Immature natural killer cell (primary cell): ENCODE data around the gene RND3. TPM values are rescaled to one million over a fixed set of nuclear protein-coding genes. Genes with fewer than 3 reads are reported as not detected.

ENCODE experiments used
- DNase-seq, 3 donors: peaks; one replicate each; pipeline ENCODE4 v3.0.0; 2022; ENCODE audit warnings: mixed read lengths in 1 of 3
- H3K27ac Mint-ChIP-seq, 6 donors: one replicate each; pipeline ENCODE4 v1.8.0; 2020; ENCODE audit warnings: mixed read lengths in 6 of 6, mild to moderate bottlenecking in 5 of 6, inconsistent platforms in 4 of 6, moderate library complexity in 3 of 6
- H3K27me3 Mint-ChIP-seq, 3 donors: one replicate each; pipeline ENCODE4 v1.8.0; 2020 to 2021; ENCODE audit warnings: low read depth in 3 of 3, mild to moderate bottlenecking in 3 of 3, mixed read lengths in 3 of 3, moderate library complexity in 3 of 3, inconsistent platforms in 1 of 3
- H3K36me3 Mint-ChIP-seq, 3 donors: one replicate each; pipeline ENCODE4 v1.8.0; 2020; ENCODE audit warnings: mixed read lengths in 3 of 3, inconsistent platforms in 2 of 3, mild to moderate bottlenecking in 2 of 3
- H3K4me1 Mint-ChIP-seq, 2 donors: one replicate each; pipeline ENCODE4 v1.8.0; 2020; ENCODE audit warnings: inconsistent platforms in 2 of 2, mild to moderate bottlenecking in 2 of 2, mixed read lengths in 2 of 2, moderate library complexity in 1 of 2
- H3K4me3 Mint-ChIP-seq, 5 donors: one replicate each; pipeline ENCODE4 v1.8.0; 2020; ENCODE audit warnings: mild to moderate bottlenecking in 5 of 5, mixed read lengths in 5 of 5, inconsistent platforms in 3 of 5, moderate library complexity in 3 of 5
- H3K9me3 Mint-ChIP-seq, 6 donors: one replicate each; pipeline ENCODE4 v1.8.0; 2020; ENCODE audit warnings: mild to moderate bottlenecking in 6 of 6, mixed read lengths in 6 of 6, inconsistent platforms in 4 of 6, moderate library complexity in 3 of 6
- polyA plus RNA-seq, 3 donors: library from polyadenylated mRNA; unstranded; fragments of 300-500 nt; fragmentation: Illumina TruSeq; gene quantifications; one replicate each; pipeline ENCODE4 v1.2.3, GENCODE V29; 2021

RND3 gene
- polyA plus RNA-seq, 3 donors from 2014 or later, result not detected

DNA sequence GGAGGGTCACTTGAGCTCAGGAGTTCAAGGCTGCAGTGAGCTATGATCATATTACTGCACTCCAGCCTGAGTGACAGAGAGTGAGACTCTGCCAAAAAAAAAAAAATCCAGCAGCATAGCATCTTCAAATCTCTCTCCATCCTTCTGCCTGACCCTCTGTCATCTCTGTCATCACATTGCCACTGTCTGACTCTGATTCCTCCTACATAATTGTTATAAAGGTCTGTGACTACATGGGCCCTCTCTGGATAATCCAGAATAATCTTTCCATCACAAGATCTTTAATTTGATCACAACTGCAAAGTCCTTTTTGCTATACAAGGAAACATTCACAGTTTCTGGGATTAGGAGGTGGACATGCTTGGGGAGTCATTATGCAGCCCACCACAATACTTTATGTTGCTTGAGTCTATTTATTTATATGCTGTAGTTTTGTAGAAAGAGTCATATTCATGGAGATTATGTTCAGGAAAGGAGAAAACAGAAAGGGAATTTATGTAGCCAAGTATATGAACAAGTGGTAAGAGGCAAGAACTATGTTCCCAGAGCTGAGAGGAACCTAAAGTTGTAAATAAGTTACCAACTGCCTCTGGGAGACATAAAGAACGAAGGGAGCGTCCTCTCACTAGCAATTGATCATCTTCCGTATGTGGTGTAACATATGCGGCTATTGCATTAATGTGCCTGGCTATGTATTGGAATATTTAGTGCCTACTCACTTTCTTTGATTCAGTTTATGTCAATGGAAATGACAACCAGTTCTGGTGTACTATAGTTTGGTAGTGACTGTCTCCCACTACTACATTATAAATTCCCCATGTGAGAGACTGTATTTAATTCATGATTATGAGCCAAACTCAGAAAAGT lies 21.5 kb downstream of the RND3 start:
- Mint-ChIP-seq H3K27me3 (peaks cover 0 to 3% (median 0%) of the 10 kb centered on the region in 3 donors), H3K9me3 (peaks cover 1 to 15% (median 8%) of the 10 kb centered on the region in 6 donors), H3K27ac (no peak overlapping the region), H3K4me3 (no peak overlapping the region), H3K4me1 (no peaks in the 10 kb centered on the region), H3K36me3 (no peaks in the 10 kb centered on the region)
- DNase-seq, result no peak

DNA sequence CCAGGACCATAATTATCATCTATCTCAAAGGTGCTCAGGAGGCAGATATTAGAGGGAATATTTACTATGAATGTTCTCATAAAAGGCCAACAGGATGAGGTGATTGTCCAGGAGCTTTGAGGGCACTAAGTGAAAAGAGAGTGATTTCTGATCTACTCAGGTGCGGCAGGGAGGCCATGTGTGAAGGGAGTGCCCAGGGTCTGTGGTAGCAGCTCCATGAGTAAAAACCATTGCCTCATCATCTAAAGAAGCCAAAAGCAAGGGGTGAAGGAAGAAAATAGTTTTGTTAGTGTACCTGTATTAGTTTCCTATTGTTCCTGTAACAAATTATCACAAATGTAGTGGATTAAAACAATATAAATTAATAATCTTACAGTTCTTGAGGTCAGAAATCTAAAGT lies 22.5 kb downstream of the RND3 start:
- H3K4me1 Mint-ChIP-seq, result no peaks in the 10 kb centered on the region
- H3K36me3 Mint-ChIP-seq, result no peaks in the 10 kb centered on the region
- H3K27me3 Mint-ChIP-seq, result peaks cover 0 to under 1% (median 0%) of the 10 kb centered on the region in 3 donors
- no peak for DNase-seq
- no peak overlapping the region for H3K4me3 Mint-ChIP-seq
- peaks cover 1 to 15% (median 7%) of the 10 kb centered on the region in 6 donors for H3K9me3 Mint-ChIP-seq
- no peak overlapping the region for H3K27ac Mint-ChIP-seq

DNA sequence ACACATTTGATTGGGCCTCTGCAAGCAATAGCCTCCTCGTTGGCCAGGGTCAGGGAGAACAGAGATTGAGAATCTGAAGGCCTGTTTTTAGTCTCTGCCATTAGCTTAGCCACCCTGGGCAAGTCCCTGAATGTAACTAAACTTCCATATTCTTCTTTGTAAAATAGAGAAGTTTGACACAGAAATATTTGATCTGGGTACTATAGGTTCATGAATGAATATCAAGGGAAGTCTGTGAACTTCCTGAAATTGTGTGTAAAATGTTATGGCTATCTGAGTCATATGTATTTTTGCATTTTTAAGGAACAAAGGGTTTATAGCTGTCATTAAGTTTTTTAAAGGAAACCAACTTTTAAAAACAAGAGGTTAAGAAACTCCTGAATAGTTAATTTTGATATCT lies 23.2 kb downstream of the RND3 start:
- H3K9me3 Mint-ChIP-seq, result peaks cover 1 to 13% (median 8%) of the 10 kb centered on the region in 6 donors
- H3K4me1 Mint-ChIP-seq, result no peaks in the 10 kb centered on the region
- no peaks in the 10 kb centered on the region for H3K36me3 Mint-ChIP-seq
- no peak overlapping the region for H3K4me3 Mint-ChIP-seq
- no peak overlapping the region for H3K27ac Mint-ChIP-seq
- no peak for DNase-seq
- no peaks in the 10 kb centered on the region for H3K27me3 Mint-ChIP-seq

DNA sequence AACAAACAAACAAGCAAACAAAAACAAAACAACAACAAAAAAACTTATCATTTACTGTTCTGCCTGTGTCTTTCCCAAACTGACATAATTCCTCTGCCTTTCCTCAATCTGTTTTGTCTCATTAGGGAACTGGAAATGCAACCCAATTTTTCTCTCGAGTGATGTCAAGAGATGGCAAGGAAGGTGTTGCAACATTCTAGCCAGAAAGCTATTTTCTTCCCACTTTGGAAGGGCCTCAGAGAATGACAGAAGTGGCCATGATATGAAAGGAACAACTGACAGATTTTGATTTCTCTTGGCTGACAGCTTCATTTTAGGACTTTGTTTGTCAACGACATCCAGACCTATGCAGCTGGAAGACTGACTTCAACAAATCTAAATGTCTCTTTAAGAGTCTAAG lies 24.7 kb downstream of the RND3 start:
- Mint-ChIP-seq H3K4me1 (no peaks in the 10 kb centered on the region), H3K27me3 (no peaks in the 10 kb centered on the region), H3K9me3 (peaks cover 1 to 13% (median 7%) of the 10 kb centered on the region in 6 donors), H3K36me3 (no peaks in the 10 kb centered on the region), H3K27ac (no peak overlapping the region), H3K4me3 (no peak overlapping the region)
- DNase-seq, result no peak

DNA sequence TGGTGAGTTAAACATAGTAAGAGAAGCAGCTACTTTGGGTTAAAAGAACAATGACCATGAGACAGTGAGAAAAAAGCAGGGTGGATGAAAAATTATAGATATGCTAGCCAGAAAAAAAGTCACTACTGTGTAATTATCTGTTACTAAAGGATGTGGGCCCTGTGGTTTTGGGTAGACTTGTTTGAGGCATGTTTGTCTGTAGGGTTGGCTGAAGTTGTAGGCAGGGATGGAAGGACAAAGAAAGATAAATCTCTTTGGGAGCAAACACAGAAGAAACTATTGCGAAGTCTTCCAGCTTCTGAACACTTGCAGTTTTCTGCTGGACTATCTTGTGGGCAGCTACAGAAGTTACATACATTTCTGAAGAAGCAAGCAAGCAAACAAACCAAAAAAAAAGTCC lies 28.2 kb downstream of the RND3 start:
- Mint-ChIP-seq H3K4me1 (no peaks in the 10 kb centered on the region), H3K9me3 (peaks cover 0 to 21% (median 5%) of the 10 kb centered on the region in 6 donors), H3K27me3 (no peaks in the 10 kb centered on the region), H3K36me3 (no peaks in the 10 kb centered on the region), H3K4me3 (no peak overlapping the region), H3K27ac (no peak overlapping the region)
- DNase-seq, result no peak

DNA sequence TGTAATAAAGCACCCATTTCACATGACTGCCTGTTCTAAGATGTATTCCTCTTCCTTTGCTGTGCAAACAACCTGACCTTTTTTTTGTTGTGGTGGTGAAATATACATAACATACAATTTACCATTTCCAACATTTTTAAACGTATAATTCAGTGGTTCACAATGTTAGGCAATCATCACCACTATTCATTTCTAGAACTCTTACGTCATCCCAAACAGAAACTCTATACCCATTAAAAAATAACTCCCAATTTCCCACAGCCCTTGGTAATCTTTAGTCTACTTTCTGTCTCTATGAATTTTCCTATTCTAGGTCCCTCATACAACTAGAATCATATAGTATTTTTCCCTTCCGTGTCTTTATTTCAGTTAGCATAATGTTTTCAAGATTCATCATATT lies 36.7 kb downstream of the RND3 start:
- H3K4me3 Mint-ChIP-seq, result no peak overlapping the region
- no peak for DNase-seq
- H3K27me3 Mint-ChIP-seq, result peaks cover 0 to 2% (median 0%) of the 10 kb centered on the region in 3 donors
- peaks cover 5 to 18% (median 8%) of the 10 kb centered on the region in 6 donors for H3K9me3 Mint-ChIP-seq
- H3K27ac Mint-ChIP-seq, result no peak overlapping the region
- H3K4me1 Mint-ChIP-seq, result no peaks in the 10 kb centered on the region
- H3K36me3 Mint-ChIP-seq, result no peaks in the 10 kb centered on the region

DNA sequence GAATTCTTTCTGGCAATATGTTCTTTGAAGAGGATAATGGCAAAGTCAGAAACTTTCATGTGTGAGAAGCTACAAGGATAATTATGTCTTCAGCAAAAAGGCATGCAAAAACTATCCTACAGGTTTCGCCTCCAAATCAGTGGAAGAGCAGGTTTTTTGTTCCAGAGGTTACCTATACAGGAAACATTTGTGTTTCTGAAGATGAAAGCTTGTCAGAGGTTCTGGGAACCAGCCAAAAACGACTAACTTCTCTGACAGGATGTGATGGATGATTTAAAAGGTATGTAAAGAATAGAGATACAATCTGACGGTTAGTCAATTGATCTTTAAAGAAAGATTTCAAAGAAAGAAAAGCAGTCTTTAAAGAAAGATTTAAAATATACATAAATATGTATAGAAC lies 37.6 kb downstream of the RND3 start:
- Mint-ChIP-seq H3K4me3 (no peak overlapping the region), H3K27me3 (peaks cover 0 to 2% (median 0%) of the 10 kb centered on the region in 3 donors)

DNA sequence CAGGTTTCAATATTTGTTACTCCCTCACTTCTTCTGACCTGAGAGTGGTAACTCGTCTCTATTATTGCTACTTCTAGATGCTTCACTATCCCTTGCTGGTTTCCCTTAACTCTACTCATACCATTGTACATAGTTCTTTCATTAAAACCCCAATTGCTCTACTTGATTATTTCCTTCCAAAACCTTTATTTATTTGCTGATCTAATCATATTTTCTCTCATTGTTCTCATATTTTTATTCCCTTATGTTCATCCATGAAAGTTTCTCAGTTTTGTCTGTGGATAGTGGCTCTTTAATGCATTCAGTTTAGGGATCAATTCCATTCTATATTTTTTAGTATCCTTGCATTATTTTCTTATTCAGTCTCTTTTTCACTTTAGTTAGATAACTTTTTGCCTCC lies 42.1 kb downstream of the RND3 start:
- no peak overlapping the region for H3K4me3 Mint-ChIP-seq
- no peak for DNase-seq

More for the DNA sequence above, 37.6 kb downstream of the RND3 start:
- Mint-ChIP-seq H3K36me3 (no peaks in the 10 kb centered on the region), H3K9me3 (peaks cover 5 to 18% (median 7%) of the 10 kb centered on the region in 6 donors), H3K4me1 (no peaks in the 10 kb centered on the region), H3K27ac (no peak overlapping the region)
- no peak for DNase-seq

DNA sequence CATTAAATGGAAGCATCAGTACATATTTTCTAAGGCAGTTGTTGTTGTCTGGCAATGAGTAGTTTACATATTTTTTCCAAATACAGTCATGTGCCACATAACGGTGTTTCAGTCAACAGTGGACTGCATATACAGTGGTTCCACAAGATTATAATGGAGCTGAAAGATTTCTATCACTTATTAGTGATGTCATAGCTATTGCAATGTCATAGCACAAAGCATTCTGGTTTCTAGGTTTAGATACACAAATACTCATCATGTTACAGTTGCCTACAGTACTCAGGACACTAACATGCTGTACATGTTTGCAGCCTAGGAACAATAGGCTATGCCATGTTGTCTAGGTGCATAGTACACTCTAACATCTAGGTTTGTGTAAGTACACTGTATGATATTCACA lies 45.0 kb downstream of the RND3 start:
- Mint-ChIP-seq H3K4me3 (no peak overlapping the region), H3K27me3 (peaks cover 0 to 2% (median 0%) of the 10 kb centered on the region in 3 donors), H3K27ac (no peak overlapping the region), H3K9me3 (peaks cover under 1 to 9% (median 2%) of the 10 kb centered on the region in 6 donors), H3K4me1 (no peaks in the 10 kb centered on the region), H3K36me3 (no peaks in the 10 kb centered on the region)
- no peak for DNase-seq

More for the DNA sequence above, 42.1 kb downstream of the RND3 start:
- Mint-ChIP-seq H3K27ac (no peak overlapping the region), H3K9me3 (peaks cover 0 to 4% (median under 1%) of the 10 kb centered on the region in 6 donors), H3K4me1 (no peaks in the 10 kb centered on the region), H3K36me3 (no peaks in the 10 kb centered on the region), H3K27me3 (no peaks in the 10 kb centered on the region)

DNA sequence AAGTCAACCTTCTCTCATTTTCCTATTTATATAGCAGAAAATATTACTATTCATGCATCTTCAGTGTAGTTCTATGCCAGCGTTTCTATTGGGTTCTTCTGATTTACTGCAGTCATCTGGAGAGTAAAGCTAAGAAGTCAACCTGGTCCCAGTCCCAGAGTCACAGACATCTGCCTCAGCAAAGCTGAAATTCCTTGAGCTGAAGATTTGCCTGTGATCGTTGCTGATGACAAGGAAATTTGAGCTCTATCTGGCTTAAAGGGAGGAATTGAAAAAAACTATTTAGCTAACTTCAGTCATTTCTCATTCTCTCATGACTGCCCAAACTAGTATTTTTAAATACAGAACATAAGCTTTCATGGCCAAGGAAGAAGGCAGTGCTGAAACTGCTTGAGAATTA lies 45.7 kb downstream of the RND3 start:
- no peak overlapping the region for H3K4me3 Mint-ChIP-seq
- DNase-seq, result no peak
- H3K4me1 Mint-ChIP-seq, result no peaks in the 10 kb centered on the region
- H3K9me3 Mint-ChIP-seq, result peaks cover 2 to 9% (median 6%) of the 10 kb centered on the region in 6 donors
- H3K27ac Mint-ChIP-seq, result no peak overlapping the region
- peaks cover 0 to 2% (median 0%) of the 10 kb centered on the region in 3 donors for H3K27me3 Mint-ChIP-seq
- H3K36me3 Mint-ChIP-seq, result no peaks in the 10 kb centered on the region

DNA sequence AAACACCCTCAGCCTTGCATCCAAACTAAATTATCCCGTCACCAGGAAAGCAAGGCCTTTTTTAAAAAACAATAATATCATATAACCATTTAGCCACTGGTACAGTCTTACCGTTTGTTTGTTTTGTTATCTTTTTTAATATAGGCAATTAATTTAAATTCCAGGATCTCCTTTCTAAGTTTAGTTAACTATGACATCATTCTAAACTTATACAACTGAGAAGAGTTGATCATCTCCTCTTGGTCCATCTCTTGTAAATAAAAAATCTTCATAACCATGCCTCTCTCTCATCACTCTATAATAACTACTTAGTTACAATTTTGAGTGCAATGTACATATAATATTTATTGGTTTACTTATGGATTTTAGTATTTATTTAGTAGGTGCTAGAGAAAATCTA lies 46.2 kb downstream of the RND3 start:
- no peaks in the 10 kb centered on the region for H3K4me1 Mint-ChIP-seq
- DNase-seq, result no peak
- no peak overlapping the region for H3K4me3 Mint-ChIP-seq
- H3K27ac Mint-ChIP-seq, result no peak overlapping the region
- H3K36me3 Mint-ChIP-seq, result no peaks in the 10 kb centered on the region
- peaks cover 2 to 11% (median 6%) of the 10 kb centered on the region in 6 donors for H3K9me3 Mint-ChIP-seq
- peaks cover 0 to 2% (median 0%) of the 10 kb centered on the region in 3 donors for H3K27me3 Mint-ChIP-seq

DNA sequence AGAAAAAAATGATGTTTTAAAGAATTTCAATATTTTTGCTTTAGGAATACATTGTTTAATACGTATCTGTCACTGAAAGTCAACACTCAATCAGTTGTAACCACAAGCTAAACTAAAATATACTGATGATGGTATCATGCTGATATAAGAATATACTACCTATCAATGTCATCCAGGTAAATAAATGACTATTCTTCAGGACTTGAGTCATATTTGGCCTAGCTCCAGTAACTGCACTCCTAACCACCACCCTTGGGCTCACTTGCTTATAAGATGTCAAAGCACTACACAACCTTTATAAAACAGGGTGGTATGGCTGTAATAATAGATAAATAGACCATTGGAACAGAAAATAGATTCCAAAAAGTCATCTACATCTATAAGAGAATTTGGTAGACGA lies 48.8 kb downstream of the RND3 start:
- Mint-ChIP-seq H3K27me3 (peaks cover 0 to 4% (median 0%) of the 10 kb centered on the region in 3 donors), H3K36me3 (no peaks in the 10 kb centered on the region), H3K9me3 (peaks cover 2 to 15% (median 9%) of the 10 kb centered on the region in 6 donors), H3K4me3 (no peak overlapping the region), H3K4me1 (no peaks in the 10 kb centered on the region), H3K27ac (no peak overlapping the region)
- no peak for DNase-seq

DNA sequence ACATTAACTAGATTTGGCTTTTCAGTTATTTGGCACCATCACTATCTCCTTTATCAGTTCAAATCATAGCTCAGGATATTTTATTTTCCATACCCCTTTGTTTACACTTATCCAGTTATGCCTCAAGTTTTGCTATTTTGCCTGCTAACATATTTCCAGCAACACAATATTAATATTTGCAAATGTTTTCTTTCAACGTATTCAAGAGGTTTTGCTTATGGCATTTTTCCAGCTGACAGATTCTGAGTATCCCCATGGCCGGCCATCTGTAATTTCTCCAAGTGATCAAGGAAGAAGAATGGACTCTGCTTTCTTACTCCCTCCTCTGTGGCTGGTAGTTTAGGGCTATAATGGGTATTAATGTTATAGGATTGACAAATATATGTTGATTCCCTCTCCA lies 49.4 kb downstream of the RND3 start:
- Mint-ChIP-seq H3K4me1 (no peaks in the 10 kb centered on the region), H3K27ac (no peak overlapping the region), H3K27me3 (peaks cover 0 to 4% (median 0%) of the 10 kb centered on the region in 3 donors), H3K4me3 (no peak overlapping the region), H3K36me3 (no peaks in the 10 kb centered on the region), H3K9me3 (peaks cover 0 to 15% (median 9%) of the 10 kb centered on the region in 6 donors)
- no peak for DNase-seq

DNA sequence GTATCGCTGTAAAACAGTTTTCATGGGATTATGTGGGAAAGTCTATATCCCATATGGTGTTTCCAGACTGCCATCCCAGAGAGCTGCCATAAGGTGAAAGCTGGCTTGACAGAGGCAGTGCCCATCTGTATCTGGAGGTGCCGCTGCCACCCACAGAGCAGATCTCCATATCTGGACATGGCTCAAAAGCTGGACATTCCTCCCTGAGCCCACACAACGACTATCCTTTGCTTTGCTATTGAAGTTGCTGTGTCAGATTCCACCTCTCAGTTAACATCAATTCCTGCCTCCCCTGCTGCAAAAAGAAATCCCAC lies 55.2 kb downstream of the RND3 start:
- Mint-ChIP-seq H3K9me3 (peaks cover 1 to 13% (median 7%) of the 10 kb centered on the region in 6 donors), H3K27me3 (peaks cover 0 to 2% (median 0%) of the 10 kb centered on the region in 3 donors), H3K36me3 (no peaks in the 10 kb centered on the region), H3K4me1 (no peaks in the 10 kb centered on the region), H3K27ac (no peak overlapping the region), H3K4me3 (no peak overlapping the region)
- no peak for DNase-seq
